HEK293T (cell line): ENCODE results near the gene MT1M.
A peak's percentile ranks its signal among the peaks of the same experiment; 100 is the strongest.

ENCODE experiments used
- CTCF ChIA-PET: fragments of 350-600 bp; formaldehyde crosslinking; extraction: SDS; loops from one replicate; lab custom pipeline; 2021; ENCODE audit warnings: antibody characterized with exemption, inconsistent platforms; lab: Yijun Ruan, JAX
- POLR2A ChIA-PET: fragments of 350-600 bp; formaldehyde crosslinking; extraction: SDS; loops from one replicate; lab custom pipeline; 2020; ENCODE audit warnings: antibody characterized with exemption, inconsistent platforms; lab: Yijun Ruan, JAX
- DNase-seq: peaks from one replicate; pipeline ENCODE4 v3.0.0; 2012; ENCODE audit warnings: mixed read lengths; ENCODE audit errors: extremely low spot score
- ARNT ChIP-seq: fragments of 450-650 bp; IDR thresholded peaks from 2 replicates; pipeline ENCODE4 v1.6.1; 2017; ENCODE audit warnings: mild to moderate bottlenecking
- BHLHE40 ChIP-seq: fragments of 450-650 bp; IDR thresholded peaks from 2 replicates; pipeline ENCODE4 v1.6.1; 2016; ENCODE audit warnings: mild to moderate bottlenecking, moderate library complexity, borderline replicate concordance
- CTBP1 ChIP-seq: fragments of 450-650 bp; IDR thresholded peaks from 2 replicates; pipeline ENCODE4 v1.6.1; 2016; ENCODE audit warnings: borderline replicate concordance
- ELF4 ChIP-seq: fragments of 450-650 bp; IDR thresholded peaks from 2 replicates; pipeline ENCODE4 v1.6.1; 2017; ENCODE audit warnings: antibody characterized with exemption
- FOXA1 ChIP-seq: fragments of 450-650 bp; IDR thresholded peaks from 2 replicates; pipeline ENCODE4 v1.6.1; 2016; ENCODE audit warnings: mild to moderate bottlenecking
- FOXK2 ChIP-seq: fragments of 450-650 bp; IDR thresholded peaks from 2 replicates; pipeline ENCODE4 v1.6.1; 2016; ENCODE audit warnings: mild to moderate bottlenecking
- FOXM1 ChIP-seq: fragments of 450-650 bp; IDR thresholded peaks from 2 replicates; pipeline ENCODE4 v1.6.1; 2017; ENCODE audit warnings: mild to moderate bottlenecking, borderline replicate concordance
- HDGF ChIP-seq: fragments of 450-650 bp; IDR thresholded peaks from 2 replicates; pipeline ENCODE4 v1.6.1; 2017; ENCODE audit warnings: antibody characterized with exemption, borderline replicate concordance
- L3MBTL2 ChIP-seq: fragments of 450-650 bp; conservative IDR thresholded peaks from 2 replicates; pipeline ENCODE4 v1.6.1; 2016; ENCODE audit warnings: mild to moderate bottlenecking
- LEF1 ChIP-seq: fragments of 450-650 bp; IDR thresholded peaks from 2 replicates; pipeline ENCODE4 v1.6.1; 2017; ENCODE audit warnings: mild to moderate bottlenecking, borderline replicate concordance
- NFRKB ChIP-seq: fragments of 450-650 bp; IDR thresholded peaks from 2 replicates; pipeline ENCODE4 v1.6.1; 2016; ENCODE audit warnings: mild to moderate bottlenecking, moderate library complexity
- PKNOX1 ChIP-seq: fragments of 450-650 bp; IDR thresholded peaks from 2 replicates; pipeline ENCODE4 v1.6.1; 2016
- SP1 ChIP-seq: fragments of 450-650 bp; IDR thresholded peaks from 2 replicates; pipeline ENCODE4 v1.6.1; 2017
- SUZ12 ChIP-seq: fragments of 450-650 bp; IDR thresholded peaks from 2 replicates; pipeline ENCODE4 v1.6.1; 2016; ENCODE audit warnings: mild to moderate bottlenecking
- TARDBP ChIP-seq: fragments of 450-650 bp; IDR thresholded peaks from 2 replicates; pipeline ENCODE4 v1.6.1; 2016
- ZNF384 ChIP-seq: fragments of 450-650 bp; IDR thresholded peaks from 2 replicates; pipeline ENCODE4 v1.6.1; 2016

Gene MT1M

GRCh38 chr16:56591377-56592060 lies 40.9 kb upstream of the MT1M start:
- DNase-seq, result no peak
- CTCF ChIA-PET, result interaction anchor here (0.7 to 1.3 kb wide), 3 partner anchors 9 to 571 kb away, joined by 4 to 5 read pairs (median 4); no protein-coding TSS in a partner anchor
- POLR2A ChIA-PET, result interaction anchor here (1.3 kb wide), 1 partner anchor 17 kb away, joined by 4 read pairs; the partner anchor contains the start of gene MT2A

GRCh38 chr16:56593573-56594291 lies 38.7 kb upstream of the MT1M start:
- CTCF ChIA-PET, result no interaction called here
- POLR2A ChIA-PET, result no interaction called here
- no peak for TF ChIP-seq BHLHE40
- TF ChIP-seq SUZ12, result no peak
- no peak for TF ChIP-seq ZNF384
- no peak for TF ChIP-seq ELF4
- no peak for TF ChIP-seq PKNOX1
- no peak for TF ChIP-seq SP1
- no peak for TF ChIP-seq FOXM1
- TF ChIP-seq CTBP1, result no peak
- no peak for TF ChIP-seq LEF1
- no peak for TF ChIP-seq FOXK2
- no peak for TF ChIP-seq ARNT
- TF ChIP-seq HDGF, result no peak
- no peak for TF ChIP-seq TARDBP
- DNase-seq, result no peak

More at GRCh38 chr16:56591377-56592060, 40.9 kb upstream of the MT1M start:
- TF ChIP-seq ELF4 (no peak), BHLHE40 (no peak), FOXA1 (no peak)

GRCh38 chr16:56594292-56594619 lies 38.2 kb upstream of the MT1M start:
- TF ChIP-seq FOXK2 (no peak), TARDBP (no peak), LEF1 (no peak), FOXA1 (no peak), ZNF384 (no peak)
- DNase-seq, result no peak
- ChIA-PET CTCF (no interaction called here), POLR2A (no interaction called here)

- TF ChIP-seq SP1, result no peak
- TF ChIP-seq TARDBP, result no peak
- TF ChIP-seq PKNOX1, result no peak
- TF ChIP-seq NFRKB, result no peak
- TF ChIP-seq FOXK2, result no peak
- TF ChIP-seq L3MBTL2, result no peak
- TF ChIP-seq HDGF, result no peak
- TF ChIP-seq CTBP1, result no peak
- TF ChIP-seq ELF4, result no peak
- TF ChIP-seq SUZ12, result no peak
- TF ChIP-seq BHLHE40, result no peak
- TF ChIP-seq FOXM1, result no peak
- TF ChIP-seq ARNT, result no peak
- TF ChIP-seq ZNF384, result no peak
- TF ChIP-seq LEF1, result no peak
- no peak for TF ChIP-seq FOXA1
- DNase-seq, result peak; percentile 52
- POLR2A ChIA-PET, result no interaction called here
- CTCF ChIA-PET, result interaction anchor here (0.6 to 1.9 kb wide), 11 partner anchors 8 to 1077 kb away, joined by 3 to 15 read pairs (median 5); no protein-coding TSS in a partner anchor
Observed at GRCh38 chr16:56600398-56600999, 32.0 kb upstream of the MT1M start.

GRCh38 chr16:56601325-56601724 lies 31.1 kb upstream of the MT1M start:
- CTCF ChIA-PET, result interaction anchor here (0.9 to 1.9 kb wide), 4 partner anchors 14 to 100 kb away, joined by 4 to 15 read pairs (median 8); no protein-coding TSS in a partner anchor
- no peak for DNase-seq
- POLR2A ChIA-PET, result no interaction called here
- no peak for TF ChIP-seq CTBP1
- no peak for TF ChIP-seq L3MBTL2
- no peak for TF ChIP-seq ELF4
- TF ChIP-seq FOXA1, result no peak
- TF ChIP-seq PKNOX1, result no peak
- no peak for TF ChIP-seq SP1
- no peak for TF ChIP-seq LEF1
- no peak for TF ChIP-seq NFRKB
- TF ChIP-seq HDGF, result no peak
